ENCODE data around the gene BDKRB1. TPM values are rescaled to one million over a fixed set of nuclear protein-coding genes. Genes with fewer than 3 reads are reported as not detected.

Gene BDKRB1
- total RNA-seq, 1 donor from 2014 or later, result not detected

DNA sequence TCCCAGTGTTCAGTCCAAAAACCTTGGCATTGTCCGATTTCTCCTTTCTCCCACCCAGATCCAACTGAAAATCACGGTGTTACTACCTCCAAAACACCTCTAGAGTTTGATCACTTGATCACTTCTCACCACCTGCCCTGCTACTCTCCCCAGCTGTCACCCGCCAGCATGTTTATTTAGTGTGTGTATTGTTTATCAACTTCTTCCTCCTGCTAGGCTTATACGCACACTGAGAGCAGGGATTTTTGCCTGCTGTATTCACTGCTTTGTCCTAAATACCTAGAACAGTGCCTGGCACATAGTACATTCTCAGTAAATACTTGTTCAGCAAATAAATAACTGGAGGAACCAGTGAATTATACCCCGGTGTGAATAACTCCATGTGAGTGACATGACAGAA lies 5.0 kb downstream of the BDKRB1 start:
- intact Hi-C loops (cut with micrococcal nuclease), result no loop called here

DNA sequence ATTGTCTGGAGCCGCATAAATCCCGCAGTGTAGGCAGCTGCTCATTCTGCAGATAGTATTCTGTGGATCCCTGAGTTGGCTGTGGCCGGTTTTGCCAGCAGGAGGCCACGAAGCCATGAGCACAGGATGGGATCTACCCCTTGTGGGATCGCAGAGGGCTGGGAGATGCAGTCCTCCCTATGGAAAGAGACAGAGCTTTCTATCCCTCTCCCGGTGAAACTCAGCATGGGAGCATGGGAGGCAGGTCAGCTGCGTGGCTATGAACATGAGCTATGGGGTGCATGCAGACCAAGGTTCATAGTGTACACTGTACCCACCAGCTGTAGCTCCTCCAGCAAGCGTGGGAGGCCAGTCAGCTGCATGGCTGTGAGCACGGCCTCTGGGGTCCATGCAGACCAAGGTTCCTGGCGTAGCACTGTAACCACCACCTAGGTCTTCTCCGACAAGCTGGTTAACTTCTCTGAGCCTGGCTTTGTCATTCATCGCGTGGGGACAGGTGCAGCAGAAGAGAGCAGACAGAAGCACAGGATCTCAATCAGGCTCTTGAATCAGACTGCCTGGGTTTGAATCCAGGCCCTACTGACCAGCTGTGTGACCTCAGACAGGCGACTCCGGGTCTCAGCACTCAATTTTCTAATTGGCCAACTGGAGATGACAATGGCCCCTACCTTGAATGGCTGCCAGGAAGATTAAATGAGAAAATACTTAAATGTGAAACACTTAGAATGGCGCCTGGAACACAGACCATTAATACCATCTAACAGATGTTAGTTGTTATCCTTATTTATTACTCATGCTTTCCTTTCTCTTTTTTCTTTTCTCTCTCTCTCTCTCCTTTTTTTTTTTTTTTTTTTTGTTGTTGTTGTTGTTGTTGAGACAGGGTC lies 6.0 kb downstream of the BDKRB1 start:
- intact Hi-C loops (cut with micrococcal nuclease), result no loop called here

- intact Hi-C loops (cut with micrococcal nuclease), result no loop called here
Observed at GRCh38 chr14:96263347-96264199, 7.6 kb downstream of the BDKRB1 start.

DNA sequence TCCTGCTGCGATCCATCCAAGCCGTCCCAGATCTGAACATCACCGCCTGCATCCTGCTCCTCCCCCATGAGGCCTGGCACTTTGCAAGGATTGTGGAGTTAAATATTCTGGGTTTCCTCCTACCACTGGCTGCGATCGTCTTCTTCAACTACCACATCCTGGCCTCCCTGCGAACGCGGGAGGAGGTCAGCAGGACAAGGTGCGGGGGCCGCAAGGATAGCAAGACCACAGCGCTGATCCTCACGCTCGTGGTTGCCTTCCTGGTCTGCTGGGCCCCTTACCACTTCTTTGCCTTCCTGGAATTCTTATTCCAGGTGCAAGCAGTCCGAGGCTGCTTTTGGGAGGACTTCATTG lies 8.2 kb downstream of the BDKRB1 start:
- intact Hi-C loops (cut with micrococcal nuclease), result no loop called here

DNA sequence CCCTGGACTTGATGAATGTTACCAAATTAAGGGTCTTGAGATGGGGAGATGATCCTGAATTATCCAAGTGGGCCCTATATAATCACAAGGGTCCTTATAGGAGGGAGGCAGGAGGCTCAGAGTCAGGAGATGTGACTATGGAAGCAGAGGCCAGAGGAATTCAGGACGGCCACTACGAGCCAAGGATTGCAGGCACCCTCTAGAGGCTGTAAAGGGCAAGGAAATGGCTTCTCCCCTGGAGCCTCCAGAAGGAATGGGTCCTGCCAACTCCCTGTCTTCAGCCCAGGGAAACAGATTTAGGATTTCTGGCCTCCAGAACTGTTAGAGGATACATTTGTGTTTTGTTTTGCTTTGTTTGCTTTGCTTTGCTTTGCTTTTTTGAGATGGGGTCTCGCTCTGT lies 8.8 kb downstream of the BDKRB1 start:
- intact Hi-C loops (cut with micrococcal nuclease), result no loop called here

DNA sequence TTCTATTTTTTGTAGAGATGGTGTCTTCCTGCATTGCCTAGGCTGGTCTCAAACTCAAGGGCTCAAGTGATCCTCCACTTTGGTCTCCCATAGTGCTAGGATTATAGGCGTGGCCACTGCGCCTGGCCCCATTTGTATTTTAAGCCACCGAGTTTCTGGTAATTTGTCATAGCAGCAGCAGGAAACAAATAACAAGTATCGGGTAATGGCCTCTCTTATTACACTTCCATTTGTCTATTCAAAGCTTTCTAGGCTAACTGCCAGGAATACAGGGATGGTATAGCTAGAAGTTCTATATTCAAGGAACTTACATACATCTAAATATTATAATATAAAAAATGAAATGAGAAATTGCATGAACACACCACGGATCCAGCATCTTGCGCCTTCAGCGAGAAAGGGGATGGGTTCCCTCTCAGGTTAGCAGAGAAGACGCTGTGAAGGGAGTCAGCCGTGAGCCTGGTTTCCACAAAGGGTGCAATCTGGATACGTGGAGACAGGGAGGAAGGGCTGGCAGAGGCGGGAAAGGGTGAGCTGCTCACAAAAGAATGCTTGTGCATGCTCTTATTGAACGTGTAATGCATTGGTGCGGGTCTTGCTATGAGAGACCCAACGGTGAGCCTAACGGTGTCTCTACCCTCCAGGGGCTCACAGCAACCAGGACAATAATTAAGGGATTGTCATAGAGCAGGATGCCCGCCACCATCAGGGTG lies 9.5 kb downstream of the BDKRB1 start:
- intact Hi-C loops (cut with micrococcal nuclease), result no loop called here

GRCh38 chr14:96267336-96267735 lies 11.3 kb downstream of the BDKRB1 start:
- intact Hi-C loops (cut with micrococcal nuclease), result no loop called here

GRCh38 chr14:96267916-96268315 lies 11.9 kb downstream of the BDKRB1 start:
- intact Hi-C loops (cut with micrococcal nuclease), result no loop called here

DNA sequence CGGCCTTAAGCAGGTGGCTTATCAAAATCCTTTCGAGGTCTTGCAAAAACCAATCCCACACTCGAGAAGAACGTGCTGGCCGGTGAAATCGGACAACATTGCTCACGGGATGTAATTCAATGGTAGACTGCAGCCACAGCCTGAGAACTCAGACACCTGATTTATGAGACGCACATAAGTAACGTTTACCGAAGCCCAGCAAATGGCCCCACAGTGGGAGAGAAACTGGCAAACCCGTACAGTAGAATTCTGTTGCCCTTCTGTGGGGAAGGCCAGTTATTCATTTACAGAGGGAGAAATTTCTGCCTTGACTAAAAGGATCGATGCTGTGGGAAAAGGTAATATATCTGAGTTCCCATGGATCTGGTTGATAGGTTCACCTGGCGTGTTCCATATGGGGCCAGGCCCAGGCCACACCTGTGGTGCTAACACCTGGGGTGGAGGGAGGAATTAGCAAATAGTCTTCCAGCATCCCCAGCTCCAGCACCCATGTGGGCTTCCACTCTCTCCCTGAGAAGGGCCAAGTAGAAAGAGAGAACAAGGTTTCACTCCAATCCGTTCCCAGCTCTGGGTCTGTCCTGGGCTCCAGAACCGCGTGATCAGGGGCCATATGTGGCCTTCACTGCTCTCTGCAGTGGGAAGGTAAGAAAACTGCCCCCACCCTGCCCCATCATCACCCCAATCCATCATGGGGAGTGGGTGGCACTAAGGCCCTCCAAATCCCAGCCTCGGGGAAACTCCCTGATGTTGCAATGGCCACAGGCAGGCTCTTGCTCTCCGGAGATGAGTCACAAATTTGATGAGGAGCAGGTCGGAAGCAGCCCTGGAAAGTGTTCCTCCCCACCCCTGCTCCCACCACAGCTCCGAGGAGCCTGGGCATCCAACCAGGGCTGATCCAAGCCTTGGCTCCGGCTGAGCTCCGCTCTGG lies 12.7 kb downstream of the BDKRB1 start:
- intact Hi-C loops (cut with micrococcal nuclease), result loop anchor here (1.0 kb wide), 1 partner anchor 31 kb away; no protein-coding TSS in a partner anchor

DNA sequence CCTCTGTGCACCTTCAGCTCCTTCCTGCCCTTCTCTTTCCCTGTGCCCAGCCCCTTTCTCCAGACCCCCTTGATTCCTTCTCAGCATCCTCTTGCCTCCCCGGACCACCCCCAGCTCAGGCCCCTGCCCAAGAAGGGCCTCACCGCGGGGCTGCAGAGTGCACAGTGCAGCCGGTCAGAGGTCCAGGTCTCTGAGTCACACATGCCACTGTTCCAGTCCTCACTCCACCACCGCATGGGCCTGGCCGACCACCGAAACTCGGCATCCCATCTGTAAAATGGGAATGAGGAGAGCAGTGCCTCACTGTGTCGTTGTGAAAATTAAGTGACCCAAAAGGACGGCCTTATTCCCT lies 13.3 kb downstream of the BDKRB1 start:
- intact Hi-C loops (cut with micrococcal nuclease), result loop anchor here (1.0 kb wide), 1 partner anchor 32 kb away; no protein-coding TSS in a partner anchor

DNA sequence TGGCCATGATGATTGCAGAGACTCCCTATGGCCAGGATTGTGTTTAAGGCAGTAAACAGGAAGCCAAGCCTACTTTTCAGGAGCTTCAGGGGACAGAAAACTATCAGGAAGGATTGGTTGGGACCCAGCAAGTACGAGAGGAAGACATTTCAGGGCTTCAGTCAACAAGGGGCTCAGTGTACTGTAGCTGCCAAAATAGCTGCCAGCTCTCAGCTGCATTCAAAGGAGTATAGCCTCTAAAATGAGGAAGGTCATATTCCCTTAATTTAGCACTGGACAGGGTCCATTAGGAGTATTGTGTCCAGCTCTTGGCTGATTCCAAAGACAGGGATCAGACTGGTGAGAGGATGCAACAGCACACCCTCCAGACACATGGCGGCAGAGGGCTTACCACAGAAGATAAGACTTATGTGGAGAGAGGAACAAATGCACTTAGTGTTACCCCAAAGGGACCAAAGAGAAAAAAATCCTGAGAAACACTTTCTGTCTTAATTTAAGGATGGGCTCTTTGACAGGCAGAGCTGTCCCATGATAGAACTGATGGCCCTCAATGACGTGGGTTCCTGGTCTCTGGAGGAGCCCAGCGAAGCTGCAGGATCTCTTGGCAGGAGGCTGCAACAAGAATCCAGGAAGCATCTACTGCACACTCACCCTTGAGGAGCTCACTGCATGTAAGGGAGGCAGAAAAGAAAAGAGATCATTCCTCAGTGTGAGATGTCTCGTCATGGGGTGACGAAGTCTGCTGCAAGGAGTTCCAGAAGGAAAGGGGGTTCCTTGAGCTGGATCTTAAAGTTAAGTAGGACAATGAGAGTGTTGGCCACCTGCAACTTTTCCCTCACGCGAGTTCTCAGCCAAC lies 14.8 kb downstream of the BDKRB1 start:
- intact Hi-C loops (cut with micrococcal nuclease), result loop anchor here (10.0 kb wide), 1 partner anchor 276 kb away; no protein-coding TSS in a partner anchor

GRCh38 chr14:96271421-96271762 lies 15.4 kb downstream of the BDKRB1 start:
- intact Hi-C loops (cut with micrococcal nuclease), result loop anchor here (10.0 kb wide), 1 partner anchor 277 kb away; no protein-coding TSS in a partner anchor

GRCh38 chr14:96272777-96273473 lies 16.9 kb downstream of the BDKRB1 start:
- intact Hi-C loops (cut with micrococcal nuclease), result loop anchor here (10.0 kb wide), 1 partner anchor 278 kb away; no protein-coding TSS in a partner anchor

GRCh38 chr14:96273629-96274028 lies 17.6 kb downstream of the BDKRB1 start:
- intact Hi-C loops (cut with micrococcal nuclease), result loop anchor here (10.0 kb wide), 1 partner anchor 279 kb away; no protein-coding TSS in a partner anchor

GRCh38 chr14:96274122-96274521 lies 18.1 kb downstream of the BDKRB1 start:
- intact Hi-C loops (cut with micrococcal nuclease), result loop anchor here (10.0 kb wide), 1 partner anchor 279 kb away; no protein-coding TSS in a partner anchor

DNA sequence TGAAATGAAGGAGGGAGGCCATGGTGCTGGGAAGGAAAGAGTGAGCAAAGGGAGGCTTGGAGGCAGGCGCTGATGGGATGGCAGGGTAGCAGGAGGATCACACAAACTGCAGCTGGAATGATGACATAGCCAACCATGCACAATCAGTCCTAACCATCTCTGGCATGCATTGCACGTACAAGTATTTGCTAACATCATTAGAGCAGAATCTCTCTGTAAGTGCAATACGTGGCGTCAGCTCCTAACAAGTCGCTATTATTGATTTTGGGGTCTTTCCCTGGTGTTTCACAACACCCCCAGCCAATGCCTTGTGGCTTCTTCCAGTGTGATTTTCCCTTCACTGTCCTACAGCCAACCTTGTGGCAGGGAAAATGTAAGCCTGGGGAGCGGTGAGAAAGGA lies 18.5 kb downstream of the BDKRB1 start:
- intact Hi-C loops (cut with micrococcal nuclease), result loop anchor here (10.0 kb wide), 1 partner anchor 280 kb away; no protein-coding TSS in a partner anchor

GRCh38 chr14:96275177-96276112 lies 19.4 kb downstream of the BDKRB1 start:
- intact Hi-C loops (cut with micrococcal nuclease), result loop anchor here (1.0 to 10.0 kb wide), 4 partner anchors 175 to 714 kb away; no protein-coding TSS in a partner anchor

Data from T-helper 1 cell treated with Interleukin-12 subunit alpha and Interleukin-12 subunit beta and Interleukin-4 antibody, amounts not matched to agents 30 ng/mL and 1 ng/mL, for 36 hours (primary cell).